GM11168 (cell line): ENCODE measurements around the gene RNF183.

Experiments used
- in situ Hi-C: fragments of 300-500 bp; cut with MboI; formaldehyde crosslinking; loops from one replicate; pipeline ENCODE4 v1.12.0; 2022; ENCODE audit warnings: low sequenced_read_pairs; ENCODE audit not compliant: unreplicated experiment

RNF183 gene

GRCh38 chr9:113302792-113303418 lies at the start of gene RNF183:
TSS of gene RNF183 (minus strand) at chr9:113303376. CDS start at chr9:113298184, 5,192 bp downstream.
- in situ Hi-C loops: loop anchor here (25.0 kb wide), 1 partner anchor 359 kb away; no protein-coding TSS in a partner anchor

DNA sequence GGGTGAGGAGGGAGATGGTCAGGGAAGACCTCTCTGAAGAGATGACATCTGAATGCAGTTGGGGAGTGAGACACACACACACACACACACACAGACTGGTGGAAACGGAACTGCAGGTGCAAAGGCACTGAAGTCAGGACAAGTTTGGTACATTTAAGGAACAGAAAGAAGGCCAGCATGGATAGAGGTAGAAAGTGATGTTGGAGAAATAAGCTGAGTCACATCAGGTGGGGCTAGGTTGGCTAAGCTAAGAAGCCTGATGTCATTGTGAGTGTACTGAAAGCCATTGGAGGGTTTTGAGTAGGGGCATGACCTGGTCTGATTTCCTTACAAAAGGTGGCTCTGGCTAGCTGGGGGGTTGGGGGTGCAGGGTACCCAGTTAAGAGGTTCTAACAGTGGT lies 49.2 kb upstream of the RNF183 start:
- in situ Hi-C loops: no loop called here

- in situ Hi-C loops: no loop called here
These were observed 48.8 kb upstream of the RNF183 start for GRCh38 chr9:113352006-113352405.

- in situ Hi-C loops: no loop called here
These were observed 47.8 kb upstream of the RNF183 start for GRCh38 chr9:113350937-113351336.

DNA sequence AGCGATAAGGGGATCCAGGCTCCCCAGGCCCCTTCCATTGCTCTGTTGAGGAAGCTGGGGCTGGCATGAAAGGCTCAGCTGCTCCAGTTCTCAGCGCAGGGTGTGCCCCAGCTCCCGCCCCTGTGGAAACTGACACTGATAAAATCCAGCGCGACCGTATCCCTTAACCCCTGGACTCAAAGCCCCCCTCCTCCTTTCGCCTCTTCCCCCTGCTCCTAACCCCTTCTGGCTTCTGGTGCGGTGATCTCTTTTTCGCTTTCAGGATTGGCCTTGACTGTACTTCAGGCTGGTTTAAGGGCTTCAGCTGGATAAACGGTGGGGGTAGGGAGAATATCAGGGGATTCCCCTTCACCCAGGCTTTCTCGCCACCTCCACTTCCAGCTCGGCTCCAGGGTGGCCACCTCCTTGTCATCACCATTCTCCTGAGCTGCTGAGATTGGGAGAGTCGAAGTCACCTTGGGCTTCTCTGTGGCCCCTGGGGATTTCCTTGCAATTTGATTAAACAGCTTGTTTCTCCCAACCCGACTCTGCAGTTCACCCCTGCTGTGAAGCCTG lies 47.0 kb upstream of the RNF183 start:
- in situ Hi-C loops: no loop called here

GRCh38 chr9:113349445-113350094 lies 46.4 kb upstream of the RNF183 start, which contains the start of gene BSPRY:
TSS of gene BSPRY (plus strand) at chr9:113349541. CDS start at chr9:113349580, 39 bp downstream.
- in situ Hi-C loops: no loop called here

DNA sequence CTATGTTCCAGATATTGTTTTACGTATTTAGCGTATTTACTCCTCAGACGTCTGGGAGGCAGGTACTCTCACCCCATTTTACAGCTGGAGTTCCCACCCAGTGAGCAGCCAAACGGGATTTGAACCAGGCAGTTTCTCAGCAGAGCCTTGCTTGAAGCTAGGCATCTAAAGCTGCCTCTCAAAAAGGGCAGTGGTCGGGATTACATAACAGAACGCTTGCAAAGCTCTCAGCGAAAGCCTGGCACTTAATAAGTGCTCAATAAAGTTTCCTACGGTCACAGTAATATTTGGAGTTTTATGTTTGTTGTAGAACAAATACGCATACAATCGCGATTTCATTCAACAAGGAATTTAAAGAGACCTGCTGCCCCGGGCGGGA lies 45.9 kb upstream of the RNF183 start:
- in situ Hi-C loops: no loop called here

- in situ Hi-C loops: no loop called here
These were observed 45.3 kb upstream of the RNF183 start for GRCh38 chr9:113348437-113348836.

DNA sequence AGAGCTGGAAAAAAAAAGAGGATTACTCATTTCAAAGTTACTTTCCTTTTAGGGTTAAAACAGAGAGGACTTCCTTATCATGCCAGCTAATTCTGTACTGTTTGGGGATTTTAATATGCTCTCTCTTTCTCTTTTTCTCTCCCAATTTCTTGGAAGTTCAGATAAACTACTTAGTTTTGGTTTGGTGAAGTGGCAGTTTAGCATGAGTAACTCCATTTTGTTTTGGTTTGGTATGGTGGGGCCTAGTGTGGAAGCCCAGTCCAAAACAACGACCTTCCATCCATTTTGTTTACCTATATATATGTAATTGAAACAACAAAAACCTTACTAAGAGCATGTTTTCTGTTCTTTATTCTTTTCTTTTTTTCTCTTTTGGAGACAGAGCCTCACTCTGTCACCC lies 42.5 kb upstream of the RNF183 start:
- in situ Hi-C loops: no loop called here

GRCh38 chr9:113345190-113345589 lies 42.0 kb upstream of the RNF183 start:
- in situ Hi-C loops: no loop called here

- in situ Hi-C loops: no loop called here
These were observed 40.6 kb upstream of the RNF183 start for GRCh38 chr9:113343732-113344231.

GRCh38 chr9:113341712-113342410 lies 38.7 kb upstream of the RNF183 start:
- in situ Hi-C loops: no loop called here

- in situ Hi-C loops: no loop called here
These were observed 37.0 kb upstream of the RNF183 start, which contains the start of gene WDR31 for GRCh38 chr9:113340011-113340699. TSS of gene WDR31 (minus strand) at chr9:113340275. CDS start at chr9:113332022, 8,253 bp downstream.

DNA sequence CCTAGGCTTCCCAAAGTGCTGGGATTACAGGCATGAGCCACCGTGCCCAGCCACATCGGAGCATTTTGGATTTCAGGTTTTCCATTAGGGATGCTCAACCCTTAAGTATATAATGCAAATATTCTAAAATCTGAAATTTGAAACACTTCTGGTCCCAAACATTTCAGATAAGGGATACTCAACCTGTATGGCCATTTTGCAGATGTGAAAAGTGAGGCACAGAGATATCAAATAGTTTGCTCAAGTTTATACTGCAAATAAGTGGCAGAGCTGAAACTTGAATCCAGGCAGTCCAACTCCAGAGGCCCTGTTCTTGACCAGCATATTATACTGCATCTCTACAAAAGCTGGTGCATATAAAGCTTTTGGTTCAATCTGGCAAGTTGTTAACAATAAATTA lies 34.5 kb upstream of the RNF183 start:
- in situ Hi-C loops: no loop called here

GRCh38 chr9:113331780-113332179 lies 28.6 kb upstream of the RNF183 start:
- in situ Hi-C loops: no loop called here

DNA sequence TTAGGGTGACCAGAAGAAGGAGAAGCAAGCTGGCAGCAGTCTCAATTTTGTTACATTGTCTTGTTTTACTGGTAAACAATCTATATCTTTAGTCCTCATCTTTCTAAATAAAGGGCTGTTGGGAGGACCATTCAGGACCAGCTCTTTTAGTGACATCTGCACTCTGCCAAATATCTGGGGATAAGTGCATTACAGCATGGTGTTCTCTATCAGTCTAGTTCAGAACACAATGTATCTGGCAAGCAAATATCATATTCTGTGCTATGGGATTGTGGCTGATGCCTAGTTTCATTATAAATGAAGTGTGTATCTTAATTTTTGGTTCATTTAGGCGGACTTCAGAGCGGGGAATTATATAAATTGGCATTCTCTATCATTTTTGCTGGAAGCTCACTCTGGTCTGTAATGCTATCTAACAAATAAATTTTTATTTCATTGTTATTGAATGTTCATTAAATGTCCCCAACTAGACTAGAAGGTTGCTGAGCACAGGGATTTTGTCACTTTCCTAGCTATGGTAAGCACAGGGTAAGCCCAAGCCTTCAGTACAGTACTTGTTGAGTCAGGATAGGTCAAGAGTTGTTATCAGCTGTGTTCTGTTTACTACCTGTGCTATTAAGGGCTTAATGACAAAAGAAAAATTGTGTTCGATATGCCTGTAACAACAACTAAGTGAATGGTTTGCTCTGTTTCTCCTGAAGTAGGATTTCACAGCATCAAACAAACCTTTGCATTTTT lies 25.0 kb upstream of the RNF183 start:
- in situ Hi-C loops: no loop called here

- in situ Hi-C loops: no loop called here
These were observed 23.1 kb upstream of the RNF183 start for GRCh38 chr9:113326230-113326629.

DNA sequence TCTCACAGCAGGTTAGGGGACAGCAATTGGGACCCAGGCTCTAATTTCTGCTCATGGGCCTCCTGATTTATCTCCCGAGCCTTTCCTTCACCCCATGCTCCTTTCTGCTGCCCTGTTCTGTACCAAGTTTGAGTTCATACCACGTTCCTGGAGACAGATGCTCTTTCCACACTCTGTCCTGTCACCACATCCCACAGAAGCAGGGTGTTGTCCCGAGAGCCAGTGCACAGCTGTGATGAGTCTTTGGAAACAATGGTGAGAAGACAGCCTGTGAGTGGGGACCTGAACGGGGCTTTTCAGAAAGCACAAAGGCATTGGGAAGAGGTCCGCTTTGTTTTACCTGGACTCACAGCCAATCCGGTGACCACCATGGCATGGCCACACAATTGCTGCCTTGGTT lies 19.5 kb upstream of the RNF183 start:
- in situ Hi-C loops: loop anchor here (25.0 kb wide), 1 partner anchor 340 kb away; no protein-coding TSS in a partner anchor

DNA sequence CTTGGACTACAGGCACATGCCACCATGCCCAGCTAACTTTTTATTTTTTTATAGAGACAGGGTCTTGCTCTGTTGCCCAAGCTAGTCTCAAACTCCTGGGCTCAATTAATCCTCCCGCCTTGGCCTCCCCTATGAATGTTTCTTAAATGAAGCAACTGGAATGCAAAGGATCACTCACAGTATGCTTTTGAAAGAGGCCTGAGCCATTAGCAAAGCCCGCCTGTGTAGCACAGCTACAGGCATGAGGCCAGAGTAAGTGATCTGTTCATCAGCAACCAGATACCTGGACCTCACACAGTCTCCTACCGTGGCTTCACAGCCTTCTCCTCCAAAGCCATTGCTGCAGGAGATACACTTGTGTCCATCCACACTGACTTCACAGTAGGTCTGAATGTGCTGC lies 16.9 kb upstream of the RNF183 start:
- in situ Hi-C loops: loop anchor here (25.0 kb wide), 1 partner anchor 342 kb away; no protein-coding TSS in a partner anchor
